HG02623 (cell line): ENCODE results near the gene PARVA.

Source experiments
- ATAC-seq: cut with Tn5 transposase; IDR thresholded peaks from one replicate; pipeline ENCODE4 v1.9.1; 2021; ENCODE audit warnings: moderate library complexity; ENCODE audit not compliant: unreplicated experiment

Gene PARVA

DNA sequence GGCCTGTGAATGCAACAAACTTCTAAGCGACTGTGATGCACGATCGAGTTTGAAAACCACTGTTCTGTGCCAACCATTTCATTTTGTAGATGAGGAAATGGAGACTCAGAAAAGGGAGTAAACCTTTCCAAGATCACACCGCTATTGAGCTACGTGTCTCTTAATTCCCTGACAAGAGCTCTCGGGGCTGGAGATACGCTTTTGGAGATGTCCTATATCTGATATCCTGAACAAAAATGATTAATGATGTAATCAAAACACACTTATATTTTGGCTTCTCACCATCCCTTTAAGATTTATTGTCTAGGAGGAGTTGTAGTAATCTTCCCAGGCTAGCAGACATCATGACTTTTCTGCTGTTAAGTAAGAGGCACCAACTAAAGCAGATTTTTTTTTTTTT, 1.7 kb upstream of the PARVA start:
- ATAC-seq = no peak

GRCh38 chr11:12376259-12377081, 901 bp upstream of the PARVA start:
- ATAC-seq = no peak

DNA sequence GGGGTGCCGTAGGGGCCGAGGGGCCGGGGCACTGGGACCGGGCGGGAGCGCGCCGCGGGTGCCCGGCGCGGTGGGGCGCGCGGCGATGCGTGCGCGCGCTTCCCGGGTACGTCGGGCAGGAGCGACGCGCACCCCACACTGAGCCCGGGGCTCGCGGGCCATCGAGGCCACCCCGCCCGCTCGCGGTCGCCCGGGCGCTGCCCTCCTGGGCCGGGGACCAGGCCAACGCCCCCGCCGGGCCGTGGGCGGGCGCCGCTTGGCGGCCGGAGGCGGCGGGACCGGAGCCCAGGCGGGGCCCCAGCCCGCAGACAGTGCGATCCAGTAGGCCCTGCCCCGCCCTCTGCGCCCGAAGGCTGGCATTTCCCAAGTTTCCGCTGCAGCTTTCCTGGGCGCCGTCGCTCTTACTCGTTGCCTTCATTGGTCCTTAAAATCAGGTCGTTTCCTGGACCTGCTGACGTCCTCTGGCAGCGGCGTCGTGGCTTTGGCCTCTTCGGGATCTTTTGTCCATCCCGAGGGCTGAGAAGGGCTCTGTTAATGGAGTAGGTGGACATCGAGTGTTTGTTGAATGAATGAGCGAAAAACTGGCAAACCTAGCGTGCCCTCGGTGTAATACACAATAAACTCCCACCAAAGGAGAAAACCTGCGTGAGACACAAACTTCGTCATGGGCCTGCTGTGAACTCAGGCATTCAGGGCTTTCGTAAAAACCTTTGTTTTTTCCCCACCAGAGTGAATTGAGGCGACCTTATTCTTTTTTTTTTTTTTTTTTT, 638 bp downstream of the PARVA start:
- no peak for ATAC-seq

DNA sequence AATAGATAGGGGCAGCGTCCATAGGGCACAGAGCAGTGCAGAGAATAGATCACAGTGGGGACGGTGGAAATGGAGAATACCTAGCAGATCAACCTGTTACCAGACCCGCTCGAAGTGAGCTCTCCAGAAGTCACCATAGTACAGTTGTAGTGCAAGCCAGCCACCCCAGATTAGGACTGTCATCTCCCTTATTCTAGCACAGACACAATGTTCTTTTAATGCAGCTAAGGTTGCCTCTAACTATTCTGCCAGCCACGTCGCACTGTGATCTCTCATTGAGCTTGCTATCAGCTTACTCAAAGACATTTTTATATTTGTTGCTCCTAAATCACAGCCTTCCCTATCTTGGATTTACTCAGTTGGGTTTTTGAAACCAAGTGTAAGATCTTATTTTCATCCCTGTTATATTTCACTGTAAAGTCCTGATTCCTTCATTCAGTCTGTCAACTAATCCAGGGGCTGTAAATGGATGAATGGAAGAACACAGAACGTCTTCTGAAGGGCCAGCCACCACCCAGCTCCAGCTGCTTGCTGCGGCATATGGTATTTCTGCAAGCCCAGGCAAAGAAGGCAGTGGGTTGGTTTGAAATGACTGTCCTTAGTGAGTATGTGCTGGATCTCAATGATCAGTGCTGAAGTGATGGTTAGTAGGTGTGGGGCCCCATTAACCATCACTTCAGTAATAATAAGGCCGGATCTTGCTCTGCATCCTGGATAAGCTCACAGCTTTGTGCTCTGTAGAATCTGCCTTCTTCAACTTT, 3.4 kb downstream of the PARVA start:
- ATAC-seq = no peak

- ATAC-seq = no peak
These were observed 4.5 kb downstream of the PARVA start for GRCh38 chr11:12381875-12382274.

DNA sequence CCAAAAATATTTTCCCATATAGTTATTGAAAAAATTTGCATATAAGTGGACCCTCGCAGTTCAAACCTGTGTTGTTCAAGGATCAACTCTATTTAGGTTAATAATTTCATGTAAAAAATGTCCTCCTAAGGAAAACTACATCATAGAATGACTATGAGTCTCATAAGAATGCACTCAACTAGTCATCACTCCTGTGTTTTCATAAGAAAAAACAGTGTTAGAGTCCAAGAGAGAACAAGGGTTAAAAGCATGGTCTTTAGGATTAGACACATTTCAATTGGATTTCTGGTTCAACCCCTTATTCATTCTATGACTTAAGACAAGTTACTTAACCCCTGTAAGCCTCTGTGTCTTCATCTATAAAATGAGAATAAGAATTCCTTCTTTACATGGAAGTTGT, 5.1 kb downstream of the PARVA start:
- ATAC-seq = no peak

GRCh38 chr11:12386309-12386708, 8.9 kb downstream of the PARVA start:
- ATAC-seq = no peak

GRCh38 chr11:12386745-12387144, 9.4 kb downstream of the PARVA start:
- no peak for ATAC-seq

DNA sequence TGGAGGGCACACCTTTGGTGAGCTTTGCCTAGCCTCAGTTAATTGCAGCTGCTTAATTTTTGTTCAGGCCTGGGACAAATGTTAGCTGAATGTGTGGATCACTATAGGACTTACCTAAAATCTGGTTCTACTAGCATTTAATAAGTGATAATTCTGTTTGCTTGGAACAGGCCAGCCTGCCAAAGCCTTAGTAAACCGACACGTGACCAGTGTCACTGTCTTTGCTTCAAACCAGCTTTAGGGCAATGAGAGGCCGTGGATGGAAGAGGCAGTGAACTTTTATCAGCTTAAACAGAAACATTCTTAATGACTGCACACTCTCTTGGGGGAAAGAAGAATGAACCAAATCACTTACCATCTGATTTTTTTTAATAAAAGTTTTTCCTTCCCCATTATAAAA, 10.8 kb downstream of the PARVA start:
- ATAC-seq = no peak

DNA sequence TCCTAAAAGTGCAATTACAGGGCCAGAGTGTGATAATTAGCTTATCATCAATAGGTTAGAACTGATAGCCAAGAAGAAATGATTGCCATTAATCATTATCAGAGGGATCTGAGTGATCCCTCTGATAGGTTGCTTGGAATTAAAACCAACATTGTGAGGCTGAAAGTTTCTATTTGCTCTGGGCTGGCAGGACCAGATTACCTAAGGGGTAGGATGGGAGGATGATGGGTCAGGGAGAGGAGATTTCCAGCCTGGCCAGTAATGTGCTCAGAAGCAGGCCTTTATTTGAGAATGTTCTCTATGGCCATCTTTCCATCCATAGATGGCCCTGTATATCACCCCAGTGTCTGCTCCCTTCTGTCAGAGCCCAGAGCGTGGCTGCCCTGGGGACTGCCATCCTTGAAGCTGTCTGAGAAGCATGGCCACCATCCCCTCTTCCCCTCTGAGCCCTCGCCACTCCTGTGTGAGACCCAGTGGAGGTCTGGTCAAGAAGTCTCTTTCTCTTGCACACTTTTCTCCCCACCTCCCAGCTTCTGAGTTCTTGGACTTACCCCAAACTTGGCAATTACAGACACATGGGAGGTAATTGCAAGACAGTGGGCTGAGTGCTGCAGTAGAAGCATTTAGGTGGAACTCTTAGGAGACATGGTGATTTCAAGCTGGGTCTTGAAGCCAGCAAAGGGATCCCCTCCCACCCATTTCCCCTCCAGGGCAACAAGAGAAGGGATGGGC, 11.7 kb downstream of the PARVA start:
- ATAC-seq = no peak

DNA sequence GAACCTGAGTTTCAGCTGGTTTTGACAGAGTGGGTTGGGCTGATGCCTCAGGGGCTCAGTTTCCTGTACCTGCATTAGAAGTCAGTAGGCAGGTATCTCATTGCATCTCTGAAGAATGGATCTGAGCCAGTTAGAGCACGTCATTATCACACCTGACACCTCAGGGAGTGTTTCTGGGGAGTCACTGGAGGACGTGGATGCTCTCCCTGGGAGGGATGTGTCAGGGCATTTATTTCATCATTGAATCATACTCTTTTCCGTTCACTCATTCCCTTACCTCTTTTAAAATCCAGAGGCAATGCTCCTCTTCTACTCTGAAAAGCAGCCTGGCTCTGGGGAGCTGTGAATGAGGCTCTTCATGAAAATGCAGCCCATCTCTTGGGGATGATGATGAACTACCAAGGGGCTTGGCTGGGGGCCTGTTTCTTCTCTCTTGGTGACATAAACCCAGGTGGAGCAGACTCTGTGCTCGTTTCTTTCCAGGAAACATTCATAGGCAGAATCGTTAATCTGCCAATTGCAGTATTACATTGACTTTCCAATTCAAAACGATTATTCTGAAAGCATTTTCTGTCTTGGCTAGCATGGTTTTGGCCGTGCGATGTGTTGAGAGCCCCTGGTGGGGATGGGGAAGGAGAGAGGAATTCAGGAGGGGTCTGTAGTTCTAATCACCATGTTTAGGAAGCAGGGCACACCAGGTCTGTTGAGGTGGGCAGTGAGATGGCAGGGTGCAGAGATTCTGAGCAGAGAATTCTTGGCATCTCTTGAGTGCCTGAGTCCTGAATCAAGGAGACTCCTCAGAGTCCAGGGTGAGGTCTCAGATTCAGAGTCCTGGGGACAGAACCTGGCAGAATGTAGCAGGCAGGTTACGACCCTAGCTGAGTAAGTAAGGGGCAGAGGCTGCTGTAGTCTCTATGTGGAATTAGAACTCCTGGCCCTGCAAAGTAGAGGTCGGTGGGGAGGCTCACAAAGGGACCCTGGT, 12.6 kb downstream of the PARVA start:
- no peak for ATAC-seq

GRCh38 chr11:12390687-12391110, 13.3 kb downstream of the PARVA start:
- no peak for ATAC-seq

GRCh38 chr11:12392672-12393071, 15.3 kb downstream of the PARVA start:
- ATAC-seq = no peak

DNA sequence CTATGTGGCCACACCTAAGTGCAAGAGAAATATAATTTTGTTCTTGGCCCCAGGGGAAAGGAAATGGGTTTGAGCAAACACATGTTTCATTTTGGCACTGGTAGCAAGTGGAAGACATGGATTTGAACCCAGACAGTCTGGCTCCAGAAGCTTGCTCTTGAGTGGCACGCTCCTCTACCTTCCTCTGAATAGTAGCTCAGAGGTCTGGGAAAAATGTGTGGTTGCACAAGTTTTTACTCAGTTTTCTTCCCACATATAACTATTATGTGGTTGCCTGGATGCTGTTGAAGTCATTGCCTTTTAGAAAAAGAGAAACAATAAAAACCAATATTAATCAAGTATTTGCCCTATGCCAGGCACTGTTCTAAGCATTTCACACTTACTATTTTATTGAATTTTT, 16.3 kb downstream of the PARVA start:
- ATAC-seq = no peak

DNA sequence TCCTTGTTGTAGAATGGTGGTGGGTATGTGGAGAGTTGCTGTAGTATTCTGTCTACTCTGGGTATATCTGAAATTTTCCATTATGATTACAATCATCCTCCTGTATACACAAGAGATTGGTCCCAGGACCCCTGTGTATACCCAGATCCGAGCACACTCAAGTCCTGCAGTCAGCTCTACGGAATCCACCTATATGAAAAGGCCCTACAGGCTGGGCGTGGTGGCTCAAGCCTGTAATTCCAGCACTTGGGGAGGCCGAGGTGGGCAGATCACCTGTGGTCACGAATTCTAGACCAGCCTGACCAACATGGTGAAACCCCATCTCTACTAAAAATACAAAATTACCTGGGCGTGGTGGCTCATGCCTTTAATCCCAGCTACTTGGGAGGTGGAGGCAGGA, 17.2 kb downstream of the PARVA start:
- no peak for ATAC-seq

GRCh38 chr11:12395333-12395732, 18.0 kb downstream of the PARVA start:
- ATAC-seq = no peak

DNA sequence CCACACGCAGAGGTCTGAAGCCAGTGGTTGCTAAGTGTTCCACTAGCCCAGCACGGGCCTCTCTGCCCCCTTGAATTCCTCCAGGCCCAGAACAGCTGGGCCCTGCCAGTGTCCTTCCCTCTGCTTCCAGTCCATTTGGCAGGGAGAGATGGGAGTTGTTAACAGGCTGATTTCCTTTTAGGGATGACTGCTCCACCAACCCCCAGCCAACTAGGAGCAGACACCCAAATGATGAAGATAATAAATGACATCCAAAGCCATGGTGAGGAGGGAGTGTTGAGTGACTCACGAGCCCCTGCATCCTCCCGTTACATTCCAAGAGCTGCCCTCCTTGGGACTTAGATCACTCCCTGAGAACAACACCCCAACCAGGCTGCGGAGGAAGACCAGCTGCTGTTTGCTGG, 20.6 kb downstream of the PARVA start:
- ATAC-seq = no peak

DNA sequence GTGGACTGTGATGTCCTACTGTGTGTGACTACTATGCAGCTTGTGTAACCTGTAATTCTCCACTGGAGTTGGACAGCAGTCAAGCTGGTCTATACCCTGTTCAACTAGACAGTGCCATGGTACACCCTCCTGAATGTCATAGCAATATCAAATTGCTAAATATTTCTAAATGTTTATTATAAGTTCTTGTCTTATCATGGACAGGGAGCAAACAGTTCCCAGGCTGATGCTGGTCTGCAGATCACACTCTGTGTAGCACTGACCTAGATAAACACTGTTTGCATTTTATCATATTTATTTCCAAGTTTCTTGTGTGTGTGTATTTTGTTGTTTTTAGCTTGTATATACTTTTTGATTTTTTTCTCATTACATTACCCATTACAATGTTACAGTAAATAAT, 22.0 kb downstream of the PARVA start:
- no peak for ATAC-seq

DNA sequence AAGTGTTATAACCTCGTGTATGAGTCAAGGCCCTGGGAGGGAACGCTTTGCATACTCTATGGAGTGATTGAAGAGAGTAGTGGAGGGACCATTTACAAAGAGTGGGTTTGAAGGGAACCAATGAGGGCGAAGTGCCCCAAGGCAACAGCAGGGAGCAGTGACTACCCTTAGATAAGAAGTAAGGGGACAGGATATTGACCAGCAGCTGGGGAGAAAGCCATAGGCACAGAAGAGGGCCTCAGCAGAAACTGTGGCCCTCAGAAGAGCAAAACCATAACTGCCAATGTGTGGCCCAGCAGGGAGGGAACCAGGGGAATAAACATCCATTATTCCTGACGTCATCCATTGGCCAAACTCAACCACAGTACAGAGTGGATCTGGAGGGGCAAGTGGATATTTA, 24.7 kb downstream of the PARVA start:
- ATAC-seq = no peak

- ATAC-seq = no peak
These were observed 25.3 kb downstream of the PARVA start for GRCh38 chr11:12402691-12403120.
